ENCODE results near the gene ATP9A.
"Not testable (repeated sequence)": the region's sequence is repeated elsewhere in the genome, so short reads cannot be mapped to it uniquely, and the experiment has no call there.

The ATP9A gene

GRCh38 chr20:51687108-51687507, 81.1 kb downstream of the ATP9A start:
- DNase-seq: no peak

- not testable (repeated sequence) for DNase-seq
These were observed 82.7 kb downstream of the ATP9A start for GRCh38 chr20:51685494-51685893.

GRCh38 chr20:51680067-51680749, 88.0 kb downstream of the ATP9A start:
- DNase-seq: no peak

- DNase-seq: no peak
These were observed 88.8 kb downstream of the ATP9A start for GRCh38 chr20:51679254-51679921.

- no peak for DNase-seq
These were observed 90.0 kb downstream of the ATP9A start for GRCh38 chr20:51678026-51678697.

GRCh38 chr20:51668947-51669346, 99.2 kb downstream of the ATP9A start:
- no peak for DNase-seq

GRCh38 chr20:51668515-51668914, 99.7 kb downstream of the ATP9A start:
- no peak for DNase-seq

GRCh38 chr20:51667491-51667890, 100.7 kb downstream of the ATP9A start:
- no peak for DNase-seq

GRCh38 chr20:51667002-51667408, 101.2 kb downstream of the ATP9A start:
- DNase-seq: no peak

GRCh38 chr20:51666126-51666525, 102.1 kb downstream of the ATP9A start:
- no peak for DNase-seq

- DNase-seq: no peak
These were observed 102.6 kb downstream of the ATP9A start for GRCh38 chr20:51665543-51666118.

GRCh38 chr20:51661609-51662178, 106.5 kb downstream of the ATP9A start:
- DNase-seq: no peak

- no peak for DNase-seq
These were observed 107.2 kb downstream of the ATP9A start for GRCh38 chr20:51660672-51661608.

GRCh38 chr20:51659491-51660050, 108.6 kb downstream of the ATP9A start:
- no peak for DNase-seq

GRCh38 chr20:51656726-51657260, 111.4 kb downstream of the ATP9A start:
- no peak for DNase-seq

GRCh38 chr20:51656089-51656488, 112.1 kb downstream of the ATP9A start:
- not testable (repeated sequence) for DNase-seq

GRCh38 chr20:51654495-51654894, 113.7 kb downstream of the ATP9A start:
- no peak for DNase-seq

GRCh38 chr20:51654060-51654459, 114.1 kb downstream of the ATP9A start:
- DNase-seq: no peak

GRCh38 chr20:51653226-51653625, 115.0 kb downstream of the ATP9A start:
- no peak for DNase-seq

GRCh38 chr20:51651921-51652549, 116.2 kb downstream of the ATP9A start:
- DNase-seq: no peak

- DNase-seq: no peak
These were observed 117.5 kb downstream of the ATP9A start for GRCh38 chr20:51650685-51651134.
